Stimulated activated naive B cell treated with anti-CD40 and anti-IgM and Interleukin-4, amounts not matched to agents 10 μg/mL and 1 μg/mL and 100 μg/mL, for 72 hours (primary cell): ENCODE results near the gene MGAT1.
"Not testable (repeated sequence)": the region's sequence is repeated elsewhere in the genome, so short reads cannot be mapped to it uniquely, and the experiment has no call there.

ENCODE experiments used
- ATAC-seq, 2 donors: fragments of 150-1000 bp; cut with Tn5 transposase; replicated peaks; 2 replicates each; pipeline ENCODE4 v1.10.0; 2021; ENCODE audit warnings: moderate library complexity in 1 of 2
- DNase-seq: peaks from one replicate; pipeline ENCODE4 v3.0.0; 2021
- H3K27ac Mint-ChIP-seq: one replicate; pipeline ENCODE4 v1.8.0; 2022; ENCODE audit warnings: mild to moderate bottlenecking, mixed read lengths
- H3K27me3 Mint-ChIP-seq, 2 donors: one replicate each; pipeline ENCODE4 v1.8.0; 2022; ENCODE audit warnings: mixed read lengths in 2 of 2
- H3K36me3 Mint-ChIP-seq, 2 donors: one replicate each; pipeline ENCODE4 v1.8.0; 2022; ENCODE audit warnings: mixed read lengths in 2 of 2, mild to moderate bottlenecking in 1 of 2
- H3K4me1 Mint-ChIP-seq, 2 donors: one replicate each; pipeline ENCODE4 v1.8.0; 2022; ENCODE audit warnings: mixed read lengths in 2 of 2, mild to moderate bottlenecking in 1 of 2
- H3K4me3 Mint-ChIP-seq, 2 donors: one replicate each; pipeline ENCODE4 v1.8.0; 2022; ENCODE audit warnings: mild to moderate bottlenecking in 2 of 2, mixed read lengths in 2 of 2, moderate library complexity in 1 of 2
- H3K9me3 Mint-ChIP-seq, 2 donors: one replicate each; pipeline ENCODE4 v1.8.0; 2022; ENCODE audit warnings: mixed read lengths in 2 of 2, mild to moderate bottlenecking in 1 of 2

The MGAT1 gene

GRCh38 chr5:180791611-180792213 lies 10.9 kb downstream of the MGAT1 start:
- Mint-ChIP-seq H3K36me3 (peaks cover 58 to 73% of the 10 kb centered on the region in 2 donors), H3K4me1 (peaks cover 39 to 89% of the 10 kb centered on the region in 2 donors), H3K27me3 (no peaks in the 10 kb centered on the region), H3K27ac (peak overlapping the region; percentile 91), H3K9me3 (no peaks in the 10 kb centered on the region), H3K4me3 (peak overlapping the region; percentile 25 to 44)
- ATAC-seq (no peak), DNase-seq (no peak)

- no peaks in the 10 kb centered on the region for H3K9me3 Mint-ChIP-seq
- peak overlapping the region; percentile 6 for H3K27ac Mint-ChIP-seq
- peak overlapping the region; percentile 2 to 46 for H3K4me3 Mint-ChIP-seq
- peaks cover 41 to 89% of the 10 kb centered on the region in 2 donors for H3K4me1 Mint-ChIP-seq
- DNase-seq (no peak), ATAC-seq (no peak)
- peaks cover 50 to 73% of the 10 kb centered on the region in 2 donors for H3K36me3 Mint-ChIP-seq
- H3K27me3 Mint-ChIP-seq = no peaks in the 10 kb centered on the region
Measured at GRCh38 chr5:180790524-180790923, 12.1 kb downstream of the MGAT1 start.

GRCh38 chr5:180790020-180790419 lies 12.6 kb downstream of the MGAT1 start:
- Mint-ChIP-seq H3K4me3 (peak overlapping the region; percentile 2 to 46), H3K36me3 (peaks cover 46 to 68% of the 10 kb centered on the region in 2 donors), H3K27me3 (no peaks in the 10 kb centered on the region), H3K27ac (peak overlapping the region; percentile 6), H3K4me1 (peaks cover 41 to 87% of the 10 kb centered on the region in 2 donors), H3K9me3 (no peaks in the 10 kb centered on the region)
- DNase-seq (no peak), ATAC-seq (peak; percentile 35 to 36)

DNA sequence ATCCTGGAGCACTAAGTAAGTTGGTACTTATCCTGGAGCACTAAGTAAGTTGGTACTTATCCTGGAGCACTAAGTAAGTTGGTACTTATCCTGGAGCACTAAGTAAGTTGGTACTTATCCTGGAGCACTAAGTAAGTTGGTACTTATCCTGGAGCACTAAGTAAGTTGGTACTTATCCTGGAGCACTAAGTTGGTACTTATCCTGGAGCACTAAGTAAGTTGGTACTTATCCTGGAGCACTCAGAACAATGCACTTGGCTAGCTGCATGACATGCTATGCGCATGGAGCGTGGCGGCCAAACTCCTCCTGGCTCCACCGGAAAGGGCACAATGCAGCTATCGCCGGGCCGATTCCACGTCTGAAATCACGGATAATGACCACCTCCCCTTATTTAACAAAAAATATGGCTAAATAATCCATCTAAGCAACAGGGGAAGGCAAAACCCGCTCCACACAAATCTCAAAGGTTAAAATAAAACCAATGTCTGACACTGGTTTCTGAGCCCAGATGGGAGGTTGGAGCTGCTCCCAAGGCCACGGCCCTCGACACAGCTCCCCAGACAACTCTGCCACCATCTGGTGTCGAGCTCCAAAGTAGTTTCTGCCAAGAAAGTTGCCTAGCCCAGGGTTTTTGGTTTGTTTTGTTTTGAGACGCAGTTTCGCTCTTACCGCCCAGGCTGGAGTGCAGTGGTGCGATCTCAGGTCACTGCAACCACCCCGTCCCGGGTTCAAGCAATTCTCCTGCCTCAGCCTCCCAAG lies 13.8 kb downstream of the MGAT1 start:
- not testable (repeated sequence) for H3K27me3 Mint-ChIP-seq, ATAC-seq, DNase-seq, H3K9me3 Mint-ChIP-seq
- Mint-ChIP-seq H3K4me1 (peaks cover 41 to 78% of the 10 kb centered on the region in 2 donors), H3K36me3 (peaks cover 45 to 61% of the 10 kb centered on the region in 2 donors), H3K27ac (peak overlapping the region; percentile 90), H3K4me3 (peak overlapping the region in 1 of 2 donors; percentile 43)

DNA sequence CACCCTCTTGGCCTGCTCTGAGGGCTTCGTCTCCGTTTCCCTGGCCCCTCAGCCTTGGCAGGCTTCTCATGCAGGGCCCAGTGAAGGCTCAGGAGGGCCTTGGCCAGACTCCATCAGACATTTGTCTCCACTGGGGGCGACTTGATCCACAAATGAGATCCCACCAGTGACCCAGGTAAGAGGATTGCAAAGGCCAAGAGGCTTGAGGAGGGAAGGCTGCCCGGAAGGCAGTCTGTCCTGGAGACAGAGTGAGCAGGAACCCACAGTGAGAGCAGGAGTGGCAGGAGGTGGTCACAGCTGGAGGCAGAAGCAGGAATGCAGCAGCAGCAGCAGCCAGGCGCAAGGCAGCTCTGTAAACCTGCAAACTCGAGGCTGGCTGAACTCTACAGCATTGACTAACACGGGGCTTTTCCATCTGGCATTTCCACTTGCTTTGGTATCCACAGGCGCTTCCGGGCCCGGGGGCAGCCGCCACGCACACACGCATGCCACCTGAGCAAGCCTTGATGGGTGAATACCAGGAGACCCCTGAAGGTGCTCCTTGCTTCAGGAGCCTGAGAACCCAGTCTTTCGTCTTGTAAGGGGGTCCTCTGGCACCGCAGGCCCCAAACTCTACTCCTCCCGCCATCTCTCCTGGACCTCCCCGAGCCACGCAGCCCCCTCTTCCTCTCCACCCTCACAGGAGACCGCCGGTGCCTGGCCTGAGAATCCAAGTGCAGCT lies 14.7 kb downstream of the MGAT1 start:
- ATAC-seq = peak in 1 of 2 donors; percentile 4
- Mint-ChIP-seq H3K27ac (peak overlapping the region; percentile 90), H3K4me1 (peaks cover 34 to 68% of the 10 kb centered on the region in 2 donors), H3K27me3 (no peaks in the 10 kb centered on the region), H3K4me3 (peak overlapping the region; percentile 51 to 55), H3K9me3 (no peaks in the 10 kb centered on the region), H3K36me3 (peaks cover 40 to 52% of the 10 kb centered on the region in 2 donors)
- no peak for DNase-seq

DNA sequence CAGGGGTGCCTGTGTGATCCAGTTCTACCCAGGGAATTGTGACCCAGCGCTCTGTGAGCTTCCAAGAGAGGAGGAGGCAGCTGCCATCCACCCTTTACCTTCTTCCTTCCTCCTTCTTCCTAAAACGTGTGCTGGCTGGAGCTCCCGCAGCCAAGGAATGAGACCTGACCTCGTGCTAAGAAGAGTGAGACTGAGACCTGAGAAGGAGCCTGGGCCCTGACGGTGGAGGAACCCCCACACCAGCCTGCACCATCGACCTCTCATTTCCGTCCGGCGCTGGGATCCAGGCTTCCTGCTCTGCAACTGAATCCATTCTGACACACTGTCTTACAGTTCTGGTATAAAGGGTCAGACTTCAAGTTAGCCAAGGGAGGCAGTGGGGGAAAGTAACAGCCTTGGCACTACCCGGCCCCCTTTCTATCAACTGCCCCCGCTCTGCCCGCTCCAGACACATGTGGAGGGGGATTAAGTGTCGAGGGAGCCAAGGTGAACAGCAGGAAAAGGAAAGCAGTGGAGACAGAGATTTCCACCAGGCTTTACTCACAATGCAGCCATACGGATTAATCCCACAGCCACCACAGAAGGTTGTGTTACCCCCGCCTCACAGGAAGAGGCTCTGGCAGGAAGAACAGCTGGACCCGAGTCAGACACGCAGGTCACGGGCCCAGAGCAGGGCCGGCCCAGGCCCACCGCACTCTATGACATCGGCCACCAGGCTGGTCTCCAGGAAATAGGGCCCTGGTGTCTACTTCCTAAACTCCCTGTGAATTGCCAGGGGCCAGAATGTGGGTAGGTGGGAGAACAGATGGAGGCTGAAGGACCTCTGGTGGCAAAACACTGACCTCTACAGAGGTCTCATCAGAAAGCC lies 15.8 kb downstream of the MGAT1 start:
- Mint-ChIP-seq H3K4me1 (peaks cover 30 to 70% of the 10 kb centered on the region in 2 donors), H3K27me3 (no peaks in the 10 kb centered on the region), H3K9me3 (no peaks in the 10 kb centered on the region), H3K4me3 (peak overlapping the region; percentile 40 to 47), H3K27ac (peak overlapping the region; percentile 92), H3K36me3 (peaks cover 32 to 43% of the 10 kb centered on the region in 2 donors)
- no peak for DNase-seq
- ATAC-seq = peak; percentile 3 to 6

DNA sequence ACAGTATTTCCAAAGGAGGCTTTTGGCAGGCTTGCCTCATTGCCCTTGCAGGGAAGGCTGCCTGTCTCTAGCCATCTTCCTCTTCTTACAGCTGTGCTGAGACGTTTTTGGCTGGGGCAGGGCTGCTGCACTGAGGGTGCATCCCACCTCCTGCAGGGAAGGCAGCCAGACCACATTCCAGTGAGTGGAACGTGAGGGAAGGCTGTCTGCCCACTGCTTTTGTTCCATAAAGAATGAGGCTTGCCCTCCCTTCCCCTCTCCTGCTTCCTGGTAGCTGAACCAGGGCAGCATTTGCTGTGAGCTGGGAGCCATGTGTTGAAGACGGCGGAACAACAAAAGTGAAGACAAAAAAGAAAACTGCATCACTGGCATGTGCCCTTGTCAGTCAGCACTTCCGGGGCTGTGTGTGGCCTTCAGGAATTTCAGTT lies 16.8 kb downstream of the MGAT1 start:
- Mint-ChIP-seq H3K36me3 (peaks cover 23 to 34% of the 10 kb centered on the region in 2 donors), H3K27me3 (no peaks in the 10 kb centered on the region), H3K9me3 (no peaks in the 10 kb centered on the region), H3K27ac (peak overlapping the region; percentile 92), H3K4me1 (peaks cover 27 to 67% of the 10 kb centered on the region in 2 donors), H3K4me3 (peak overlapping the region in 1 of 2 donors; percentile 25)
- ATAC-seq (peak in 1 of 2 donors; percentile 12), DNase-seq (no peak)

- DNase-seq (no peak), ATAC-seq (peak in 1 of 2 donors; percentile 4)
- Mint-ChIP-seq H3K27ac (peak overlapping the region; percentile 92), H3K27me3 (no peaks in the 10 kb centered on the region), H3K4me1 (peaks cover 24 to 62% of the 10 kb centered on the region in 2 donors), H3K36me3 (peaks cover 17 to 34% of the 10 kb centered on the region in 2 donors), H3K4me3 (peak overlapping the region in 1 of 2 donors; percentile 25), H3K9me3 (no peaks in the 10 kb centered on the region)
Measured at GRCh38 chr5:180785121-180785781, 17.4 kb downstream of the MGAT1 start.

GRCh38 chr5:180784497-180785097 lies 18.0 kb downstream of the MGAT1 start:
- DNase-seq (peak; percentile 56), ATAC-seq (peak; percentile 64 to 68)
- no peak overlapping the region for H3K27ac Mint-ChIP-seq
- peaks cover 11 to 27% of the 10 kb centered on the region in 2 donors for H3K36me3 Mint-ChIP-seq
- H3K4me1 Mint-ChIP-seq = peaks cover 23 to 56% of the 10 kb centered on the region in 2 donors
- H3K9me3 Mint-ChIP-seq = no peaks in the 10 kb centered on the region
- H3K27me3 Mint-ChIP-seq = no peaks in the 10 kb centered on the region
- no peak overlapping the region for H3K4me3 Mint-ChIP-seq

GRCh38 chr5:180783340-180784052 lies 19.1 kb downstream of the MGAT1 start:
- H3K27me3 Mint-ChIP-seq = no peaks in the 10 kb centered on the region
- H3K4me3 Mint-ChIP-seq = no peak overlapping the region
- H3K9me3 Mint-ChIP-seq = no peaks in the 10 kb centered on the region
- ATAC-seq = no peak
- H3K36me3 Mint-ChIP-seq = peaks cover 9 to 19% of the 10 kb centered on the region in 2 donors
- no peak for DNase-seq
- H3K27ac Mint-ChIP-seq = peak overlapping the region; percentile 7
- peaks cover 23 to 47% of the 10 kb centered on the region in 2 donors for H3K4me1 Mint-ChIP-seq

- Mint-ChIP-seq H3K27ac (no peak overlapping the region), H3K4me1 (peaks cover 20 to 40% of the 10 kb centered on the region in 2 donors), H3K9me3 (no peaks in the 10 kb centered on the region), H3K27me3 (no peaks in the 10 kb centered on the region), H3K4me3 (no peak overlapping the region), H3K36me3 (peaks cover 8 to 15% of the 10 kb centered on the region in 2 donors)
- no peak for DNase-seq
- no peak for ATAC-seq
Measured at GRCh38 chr5:180782748-180783147, 19.9 kb downstream of the MGAT1 start.

GRCh38 chr5:180781900-180782326 lies 20.7 kb downstream of the MGAT1 start:
- not testable (repeated sequence) for H3K9me3 Mint-ChIP-seq, H3K4me3 Mint-ChIP-seq, DNase-seq, ATAC-seq, H3K27me3 Mint-ChIP-seq, H3K27ac Mint-ChIP-seq
- Mint-ChIP-seq H3K4me1 (peaks cover 16 to 31% of the 10 kb centered on the region in 2 donors), H3K36me3 (peaks cover 6 to 15% of the 10 kb centered on the region in 2 donors)
